Activated naive CD8-positive, alpha-beta T cell treated with anti-CD3 and anti-CD28 coated beads for 36 hours (primary cell): Measurements from ENCODE around the gene RSAD2. TPM values are rescaled to one million over a fixed set of nuclear protein-coding genes. Genes with fewer than 3 reads are reported as not detected.
A peak's percentile ranks its signal among the peaks of the same experiment; 100 is the strongest.
"Not testable (repeated sequence)": the region's sequence is repeated elsewhere in the genome, so short reads cannot be mapped to it uniquely, and the experiment has no call there.

Experiments used
- DNase-seq: peaks from one replicate; pipeline ENCODE4 v3.0.0; 2021
- H3K27ac Mint-ChIP-seq: one replicate; pipeline ENCODE4 v1.8.0; 2022; ENCODE audit warnings: mild to moderate bottlenecking, moderate library complexity, mixed read lengths
- H3K27me3 Mint-ChIP-seq: one replicate; pipeline ENCODE4 v1.8.0; 2022; ENCODE audit warnings: mild to moderate bottlenecking, mixed read lengths
- H3K36me3 Mint-ChIP-seq: one replicate; pipeline ENCODE4 v1.8.0; 2021; ENCODE audit warnings: mild to moderate bottlenecking, mixed read lengths
- H3K4me1 Mint-ChIP-seq: one replicate; pipeline ENCODE4 v1.8.0; 2021; ENCODE audit warnings: mixed read lengths
- H3K4me3 Mint-ChIP-seq: one replicate; pipeline ENCODE4 v1.8.0; 2022; ENCODE audit warnings: mild to moderate bottlenecking, moderate library complexity, mixed read lengths
- H3K9me3 Mint-ChIP-seq: one replicate; pipeline ENCODE4 v1.8.0; 2022; ENCODE audit warnings: mixed read lengths
- total RNA-seq, 2 experiments: library from RNA; stranded (reverse); gene quantifications; one replicate each; pipeline ENCODE4 v1.2.3, GENCODE V29; 2021

RSAD2 gene
- total RNA-seq, 2 experiments from 2014 or later: 9.2 to 10.0 TPM

- peak overlapping the region; percentile 69 for H3K4me3 Mint-ChIP-seq
- H3K9me3 Mint-ChIP-seq: peaks cover 2% of the 10 kb centered on the region
- peak overlapping the region; percentile 8 for H3K27ac Mint-ChIP-seq
- H3K27me3 Mint-ChIP-seq: no peaks in the 10 kb centered on the region
- H3K4me1 Mint-ChIP-seq: peaks cover 50% of the 10 kb centered on the region
- no peak for DNase-seq
- H3K36me3 Mint-ChIP-seq: peaks cover 2% of the 10 kb centered on the region
These were observed 1.4 kb downstream of the RSAD2 start for GRCh38 chr2:6879011-6879410.

GRCh38 chr2:6880200-6880733 lies 2.7 kb downstream of the RSAD2 start:
- Mint-ChIP-seq H3K9me3 (no peaks in the 10 kb centered on the region), H3K4me1 (peaks cover 50% of the 10 kb centered on the region), H3K4me3 (peak overlapping the region; percentile 46), H3K27me3 (no peaks in the 10 kb centered on the region), H3K36me3 (no peaks in the 10 kb centered on the region), H3K27ac (peak overlapping the region; percentile 72)
- DNase-seq: no peak

- Mint-ChIP-seq H3K9me3 (no peaks in the 10 kb centered on the region), H3K4me1 (peaks cover 48% of the 10 kb centered on the region), H3K36me3 (no peaks in the 10 kb centered on the region), H3K27ac (peak overlapping the region; percentile 72), H3K27me3 (no peaks in the 10 kb centered on the region), H3K4me3 (peak overlapping the region; percentile 15)
- DNase-seq: no peak
These were observed 3.5 kb downstream of the RSAD2 start for GRCh38 chr2:6881046-6881445.

- Mint-ChIP-seq H3K4me1 (peaks cover 45% of the 10 kb centered on the region), H3K4me3 (no peak overlapping the region)
These were observed 3.9 kb downstream of the RSAD2 start for GRCh38 chr2:6881516-6881915.

GRCh38 chr2:6883448-6884122 lies 6.0 kb downstream of the RSAD2 start:
- Mint-ChIP-seq H3K27me3 (no peaks in the 10 kb centered on the region), H3K36me3 (no peaks in the 10 kb centered on the region), H3K4me3 (no peak overlapping the region), H3K27ac (no peak overlapping the region), H3K4me1 (peaks cover 27% of the 10 kb centered on the region), H3K9me3 (no peaks in the 10 kb centered on the region)
- DNase-seq: no peak

More at GRCh38 chr2:6881516-6881915, 3.9 kb downstream of the RSAD2 start:
- H3K9me3 Mint-ChIP-seq: no peaks in the 10 kb centered on the region
- H3K27me3 Mint-ChIP-seq: no peaks in the 10 kb centered on the region
- no peak overlapping the region for H3K27ac Mint-ChIP-seq
- H3K36me3 Mint-ChIP-seq: no peaks in the 10 kb centered on the region
- no peak for DNase-seq

GRCh38 chr2:6885551-6885950 lies 8.0 kb downstream of the RSAD2 start:
- Mint-ChIP-seq H3K4me3 (no peak overlapping the region), H3K4me1 (peaks cover 12% of the 10 kb centered on the region), H3K9me3 (no peaks in the 10 kb centered on the region), H3K27me3 (no peaks in the 10 kb centered on the region), H3K36me3 (no peaks in the 10 kb centered on the region), H3K27ac (no peak overlapping the region)
- DNase-seq: no peak

GRCh38 chr2:6885968-6886367 lies 8.4 kb downstream of the RSAD2 start:
- no peaks in the 10 kb centered on the region for H3K36me3 Mint-ChIP-seq
- H3K4me1 Mint-ChIP-seq: peaks cover 9% of the 10 kb centered on the region
- DNase-seq: no peak
- H3K27me3 Mint-ChIP-seq: no peaks in the 10 kb centered on the region
- H3K4me3 Mint-ChIP-seq: no peak overlapping the region
- H3K27ac Mint-ChIP-seq: no peak overlapping the region
- no peaks in the 10 kb centered on the region for H3K9me3 Mint-ChIP-seq

GRCh38 chr2:6887751-6888192 lies 10.2 kb downstream of the RSAD2 start:
- DNase-seq: no peak
- Mint-ChIP-seq H3K9me3 (no peaks in the 10 kb centered on the region), H3K4me3 (no peak overlapping the region), H3K4me1 (peaks cover 2% of the 10 kb centered on the region), H3K36me3 (no peaks in the 10 kb centered on the region), H3K27me3 (no peaks in the 10 kb centered on the region), H3K27ac (no peak overlapping the region)

- DNase-seq: no peak
- no peaks in the 10 kb centered on the region for H3K9me3 Mint-ChIP-seq
- no peak overlapping the region for H3K4me3 Mint-ChIP-seq
- peaks cover 2% of the 10 kb centered on the region for H3K4me1 Mint-ChIP-seq
- H3K36me3 Mint-ChIP-seq: no peaks in the 10 kb centered on the region
- H3K27ac Mint-ChIP-seq: no peak overlapping the region
- no peaks in the 10 kb centered on the region for H3K27me3 Mint-ChIP-seq
These were observed 11.1 kb downstream of the RSAD2 start for GRCh38 chr2:6888724-6889123.

- Mint-ChIP-seq H3K27ac (no peak overlapping the region), H3K27me3 (no peaks in the 10 kb centered on the region), H3K36me3 (no peaks in the 10 kb centered on the region), H3K4me1 (peaks cover 9% of the 10 kb centered on the region), H3K4me3 (no peak overlapping the region), H3K9me3 (no peaks in the 10 kb centered on the region)
- no peak for DNase-seq
These were observed 16.4 kb downstream of the RSAD2 start for GRCh38 chr2:6893876-6894482.

- H3K4me1 Mint-ChIP-seq: peaks cover 9% of the 10 kb centered on the region
- peak overlapping the region; percentile 67 for H3K27ac Mint-ChIP-seq
These were observed 19.6 kb downstream of the RSAD2 start for GRCh38 chr2:6896930-6897759.

GRCh38 chr2:6902581-6902980 lies 25.0 kb downstream of the RSAD2 start:
- peaks cover 41% of the 10 kb centered on the region for H3K9me3 Mint-ChIP-seq
- not testable (repeated sequence) for H3K4me3 Mint-ChIP-seq, H3K27ac Mint-ChIP-seq, H3K27me3 Mint-ChIP-seq, DNase-seq
- peaks cover 21% of the 10 kb centered on the region for H3K4me1 Mint-ChIP-seq
- peaks cover 53% of the 10 kb centered on the region for H3K36me3 Mint-ChIP-seq

More at GRCh38 chr2:6896930-6897759, 19.6 kb downstream of the RSAD2 start:
- no peak for DNase-seq
- H3K27me3 Mint-ChIP-seq: no peaks in the 10 kb centered on the region
- peaks cover 11% of the 10 kb centered on the region for H3K36me3 Mint-ChIP-seq
- H3K4me3 Mint-ChIP-seq: no peak overlapping the region
- peaks cover 15% of the 10 kb centered on the region for H3K9me3 Mint-ChIP-seq

- DNase-seq: no peak
- peaks cover 81% of the 10 kb centered on the region for H3K36me3 Mint-ChIP-seq
- H3K27me3 Mint-ChIP-seq: no peaks in the 10 kb centered on the region
- H3K27ac Mint-ChIP-seq: peak overlapping the region; percentile 72
- H3K4me3 Mint-ChIP-seq: no peak overlapping the region
- H3K9me3 Mint-ChIP-seq: peaks cover 43% of the 10 kb centered on the region
- peaks cover 48% of the 10 kb centered on the region for H3K4me1 Mint-ChIP-seq
These were observed 28.1 kb downstream of the RSAD2 start for GRCh38 chr2:6905668-6906067.

GRCh38 chr2:6906165-6906741 lies 28.7 kb downstream of the RSAD2 start:
- Mint-ChIP-seq H3K36me3 (peaks cover 84% of the 10 kb centered on the region), H3K27me3 (no peaks in the 10 kb centered on the region), H3K9me3 (peaks cover 45% of the 10 kb centered on the region), H3K27ac (peak overlapping the region; percentile 87), H3K4me3 (peak overlapping the region; percentile 11), H3K4me1 (peaks cover 54% of the 10 kb centered on the region)
- DNase-seq: no peak

GRCh38 chr2:6908291-6908690 lies 30.7 kb downstream of the RSAD2 start:
- peaks cover 30% of the 10 kb centered on the region for H3K9me3 Mint-ChIP-seq
- H3K4me1 Mint-ChIP-seq: peaks cover 68% of the 10 kb centered on the region
- H3K36me3 Mint-ChIP-seq: peaks cover 88% of the 10 kb centered on the region
- H3K27ac Mint-ChIP-seq: peak overlapping the region; percentile 92
- no peak overlapping the region for H3K4me3 Mint-ChIP-seq
- no peaks in the 10 kb centered on the region for H3K27me3 Mint-ChIP-seq
- DNase-seq: no peak
